ENCODE data around the gene THRB. TPM values are rescaled to one million over a fixed set of nuclear protein-coding genes. Genes with fewer than 3 reads are reported as not detected.

THRB gene
- total RNA-seq, 4 donors from 2014 or later, result 29.2 to 38.5 (median 36.3) TPM

- no peak for TF ChIP-seq CTCF (IDR thresholded peaks at IDR 0.05; ENCODE audit: low read depth)
Measured at GRCh38 chr3:24138876-24139256, 355.8 kb downstream of the THRB start.

GRCh38 chr3:24137958-24138875 is 356.4 kb downstream of the THRB start:
- TF ChIP-seq CTCF (IDR thresholded peaks at IDR 0.05; ENCODE audit: low read depth), result no peak

- TF ChIP-seq CTCF (IDR thresholded peaks at IDR 0.05; ENCODE audit: low read depth), result no peak
Measured at GRCh38 chr3:24137334-24137733, 357.3 kb downstream of the THRB start.

- TF ChIP-seq CTCF (IDR thresholded peaks at IDR 0.05; ENCODE audit: low read depth), result no peak
Measured at GRCh38 chr3:24136624-24137310, 357.9 kb downstream of the THRB start.

- no peak for TF ChIP-seq CTCF (IDR thresholded peaks at IDR 0.05; ENCODE audit: low read depth)
Measured at GRCh38 chr3:24135280-24135679, 359.4 kb downstream of the THRB start.

- TF ChIP-seq CTCF (IDR thresholded peaks at IDR 0.05; ENCODE audit: low read depth), result no peak
Measured at GRCh38 chr3:24133942-24134341, 360.7 kb downstream of the THRB start.

- no peak for TF ChIP-seq CTCF (IDR thresholded peaks at IDR 0.05; ENCODE audit: low read depth)
Measured at GRCh38 chr3:24133436-24133835, 361.2 kb downstream of the THRB start.

Data from subcutaneous adipose tissue (tissue), 4 donors.